ENCODE data around the gene CXorf38.

Gene CXorf38, protein sequence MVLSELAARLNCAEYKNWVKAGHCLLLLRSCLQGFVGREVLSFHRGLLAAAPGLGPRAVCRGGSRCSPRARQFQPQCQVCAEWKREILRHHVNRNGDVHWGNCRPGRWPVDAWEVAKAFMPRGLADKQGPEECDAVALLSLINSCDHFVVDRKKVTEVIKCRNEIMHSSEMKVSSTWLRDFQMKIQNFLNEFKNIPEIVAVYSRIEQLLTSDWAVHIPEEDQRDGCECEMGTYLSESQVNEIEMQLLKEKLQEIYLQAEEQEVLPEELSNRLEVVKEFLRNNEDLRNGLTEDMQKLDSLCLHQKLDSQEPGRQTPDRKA

DNA sequence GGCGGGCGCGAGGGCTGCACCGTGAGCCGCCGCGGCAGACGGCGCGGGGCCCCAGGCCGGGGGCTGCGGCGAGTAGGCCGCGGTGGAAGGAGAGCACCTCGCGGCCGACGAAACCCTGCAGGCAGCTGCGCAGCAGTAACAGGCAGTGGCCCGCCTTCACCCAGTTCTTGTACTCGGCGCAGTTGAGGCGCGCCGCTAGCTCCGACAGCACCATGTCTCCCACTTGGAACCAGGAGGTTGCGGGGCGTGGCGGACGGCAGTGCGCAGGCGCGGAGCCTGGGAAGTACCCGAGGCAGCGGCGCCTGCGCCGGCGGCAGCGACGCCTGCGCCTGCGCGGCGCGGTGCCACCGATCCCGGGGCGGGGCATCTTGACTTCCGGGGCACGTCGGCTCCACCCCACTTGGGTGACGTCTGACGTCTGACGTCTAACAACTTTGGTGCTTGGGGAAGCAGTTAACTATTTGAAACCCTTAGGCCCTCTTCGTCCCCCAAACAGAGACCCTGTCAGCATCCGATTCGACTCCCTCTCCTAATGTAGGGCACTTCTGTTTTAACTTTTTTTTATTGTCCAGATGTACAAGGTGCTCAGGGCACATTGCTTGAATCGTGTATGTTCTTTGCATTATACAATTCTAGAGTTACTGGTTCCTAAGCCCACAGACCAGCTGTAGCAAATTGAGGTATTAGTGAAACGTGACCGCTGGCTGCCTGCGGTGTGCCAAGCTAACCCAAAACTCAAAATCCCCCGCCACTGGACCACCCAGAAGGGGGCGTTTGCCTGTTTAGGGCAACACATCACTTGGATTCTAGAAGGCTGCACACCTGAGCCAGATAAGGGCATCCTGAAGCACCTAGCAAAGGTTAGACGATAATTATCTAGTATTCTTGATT is at the start of gene CXorf38:
Gene CXorf38 (minus strand): TSS at position 255 of the 891 bp plus-strand sequence. CDS start 41 bp downstream, at position 214.
- DNase-seq (ENCODE audit: insufficient read length, low spot score) (peak; percentile 27), FAIRE-seq (no peak)
- TF ChIP-seq, protein P1, sequence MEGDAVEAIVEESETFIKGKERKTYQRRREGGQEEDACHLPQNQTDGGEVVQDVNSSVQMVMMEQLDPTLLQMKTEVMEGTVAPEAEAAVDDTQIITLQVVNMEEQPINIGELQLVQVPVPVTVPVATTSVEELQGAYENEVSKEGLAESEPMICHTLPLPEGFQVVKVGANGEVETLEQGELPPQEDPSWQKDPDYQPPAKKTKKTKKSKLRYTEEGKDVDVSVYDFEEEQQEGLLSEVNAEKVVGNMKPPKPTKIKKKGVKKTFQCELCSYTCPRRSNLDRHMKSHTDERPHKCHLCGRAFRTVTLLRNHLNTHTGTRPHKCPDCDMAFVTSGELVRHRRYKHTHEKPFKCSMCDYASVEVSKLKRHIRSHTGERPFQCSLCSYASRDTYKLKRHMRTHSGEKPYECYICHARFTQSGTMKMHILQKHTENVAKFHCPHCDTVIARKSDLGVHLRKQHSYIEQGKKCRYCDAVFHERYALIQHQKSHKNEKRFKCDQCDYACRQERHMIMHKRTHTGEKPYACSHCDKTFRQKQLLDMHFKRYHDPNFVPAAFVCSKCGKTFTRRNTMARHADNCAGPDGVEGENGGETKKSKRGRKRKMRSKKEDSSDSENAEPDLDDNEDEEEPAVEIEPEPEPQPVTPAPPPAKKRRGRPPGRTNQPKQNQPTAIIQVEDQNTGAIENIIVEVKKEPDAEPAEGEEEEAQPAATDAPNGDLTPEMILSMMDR (IDR thresholded peaks at IDR 0.05; ENCODE audit: insufficient read depth, missing control alignments), result no peak

DNA sequence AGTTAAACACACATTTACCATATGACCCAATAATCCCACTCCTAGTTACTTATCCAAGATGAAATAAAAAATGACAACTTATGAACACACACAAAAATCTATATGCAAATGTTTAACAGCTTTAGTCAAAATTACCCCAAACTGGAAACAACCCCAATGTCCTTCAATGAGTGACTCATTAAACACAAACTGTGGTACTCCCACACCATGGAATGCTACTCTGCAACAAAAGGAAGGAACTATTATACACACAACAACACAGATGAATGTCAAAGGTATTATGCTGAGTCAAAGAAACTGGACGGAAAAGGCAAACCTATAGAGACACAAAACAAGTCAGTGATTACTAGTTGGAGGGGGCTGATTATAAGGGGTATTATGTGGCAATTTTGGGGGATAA is 47.4 kb upstream of the CXorf38 start:
- FAIRE-seq, result no peak

DNA sequence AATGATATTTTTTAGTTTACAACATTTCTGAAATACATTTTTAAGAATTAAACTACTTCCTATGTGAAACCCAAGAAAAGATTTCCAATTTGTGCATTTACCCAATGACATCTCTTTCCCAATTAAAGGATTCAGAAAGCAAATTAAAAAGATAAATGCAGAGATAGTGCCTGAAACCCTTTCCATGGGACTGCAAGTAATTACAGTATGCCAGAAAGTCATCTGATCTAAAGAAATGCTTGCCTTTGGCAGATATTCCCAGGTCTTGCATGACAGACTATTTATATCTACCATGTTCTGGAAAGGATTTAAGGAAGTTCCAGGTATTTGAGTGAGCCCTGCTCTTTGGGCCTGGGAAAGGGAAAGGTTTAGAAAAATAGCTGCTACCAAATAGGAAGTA is 41.6 kb upstream of the CXorf38 start:
- DNase-seq (ENCODE audit: insufficient read length, low spot score) (no peak), FAIRE-seq (no peak)
- TF ChIP-seq, protein P1 (IDR thresholded peaks at IDR 0.05; ENCODE audit: insufficient read depth, missing control alignments), result no peak

More for the DNA sequence above, 47.4 kb upstream of the CXorf38 start:
- DNase-seq (ENCODE audit: insufficient read length, low spot score), result no peak
- TF ChIP-seq, protein P1 (IDR thresholded peaks at IDR 0.05; ENCODE audit: insufficient read depth, missing control alignments), result no peak

DNA sequence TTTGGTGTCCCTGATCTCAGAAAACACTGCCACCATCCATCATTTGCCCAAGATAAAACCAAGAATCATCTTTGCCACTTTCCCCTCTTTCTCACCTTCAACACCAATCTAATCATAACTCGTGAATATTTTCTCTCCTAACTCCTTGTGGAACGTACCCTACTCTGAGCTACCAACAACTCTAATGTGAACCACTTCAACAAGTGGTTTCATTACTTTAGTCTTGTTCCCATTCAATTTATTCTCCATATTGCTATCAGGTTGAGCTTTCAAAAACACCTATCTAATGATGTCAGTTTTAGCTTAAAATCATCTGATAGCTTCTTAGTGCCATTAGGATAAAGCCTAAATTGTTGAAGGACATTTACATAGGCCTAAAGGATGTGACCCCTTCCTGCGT is 39.8 kb upstream of the CXorf38 start:
- no peak for FAIRE-seq
- TF ChIP-seq, protein P1 (IDR thresholded peaks at IDR 0.05; ENCODE audit: insufficient read depth, missing control alignments), result no peak
- DNase-seq (ENCODE audit: insufficient read length, low spot score), result no peak

DNA sequence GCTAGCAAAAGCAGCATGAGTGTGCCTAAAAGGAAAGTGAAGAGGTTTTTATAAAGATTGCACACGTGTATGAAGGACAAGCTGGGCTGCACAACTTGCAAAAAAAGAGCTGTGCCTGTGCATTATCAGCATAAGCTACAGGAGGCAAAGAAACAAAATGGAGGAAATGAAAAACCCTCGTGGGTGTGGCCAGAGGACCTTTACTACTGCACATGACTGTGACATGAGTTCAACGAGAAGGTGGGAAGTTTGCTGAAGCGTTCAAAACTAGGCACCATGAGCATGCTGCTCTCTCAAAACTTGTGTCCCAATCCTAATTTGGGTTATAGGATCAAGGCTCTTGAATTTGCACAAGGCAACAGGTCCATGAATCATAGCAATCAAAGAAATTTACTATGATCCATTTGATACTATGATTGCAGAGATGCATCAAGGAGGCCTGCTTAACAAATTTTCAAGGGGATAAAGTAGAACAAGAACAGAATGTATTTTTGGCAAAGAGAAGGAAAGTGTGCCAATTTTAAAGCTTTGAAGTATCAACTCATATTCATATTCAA is 38.1 kb upstream of the CXorf38 start:
- FAIRE-seq (no peak), DNase-seq (ENCODE audit: insufficient read length, low spot score) (no peak)
- TF ChIP-seq, protein P1 (IDR thresholded peaks at IDR 0.05; ENCODE audit: insufficient read depth, missing control alignments), result no peak

DNA sequence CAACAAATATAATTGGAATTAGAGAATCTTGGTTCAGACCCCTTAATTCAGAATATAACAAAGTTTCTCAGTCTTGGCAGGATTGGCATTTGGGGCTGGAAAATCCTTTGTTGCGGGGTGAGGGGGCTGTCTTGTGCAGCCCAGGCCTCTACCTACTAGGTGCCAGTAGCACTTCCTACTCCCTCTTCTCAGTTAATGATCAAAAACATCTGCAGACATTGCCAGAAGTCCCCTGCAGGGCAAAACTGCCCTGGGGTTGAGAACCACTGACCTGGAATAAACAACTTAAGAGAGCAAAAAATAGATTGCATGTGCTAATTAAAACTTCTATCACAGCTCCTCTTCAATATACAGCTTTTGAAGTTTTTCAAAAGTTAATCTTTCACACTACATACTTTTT is 36.7 kb upstream of the CXorf38 start:
- TF ChIP-seq, protein P1 (IDR thresholded peaks at IDR 0.05; ENCODE audit: insufficient read depth, missing control alignments), result no peak
- FAIRE-seq, result no peak
- no peak for DNase-seq (ENCODE audit: insufficient read length, low spot score)
